DOHH2 (cell line): ENCODE data around the gene GAPVD1.

Source experiments
- H3F3A ChIP-seq: fragments of 200-600 bp; sonication (generic), shearing (Covaris generic); 2 replicates; pipeline ENCODE4 v1.6.0; 2016; ENCODE audit warnings: antibody characterized with exemption, mild to moderate bottlenecking; ENCODE audit not compliant: control insufficient read depth, insufficient read depth
- H3K27ac ChIP-seq: fragments of 200-600 bp; sonication (generic); 2 replicates; pipeline ENCODE4 v1.5.1; 2014; ENCODE audit warnings: low read depth, mild to moderate bottlenecking, low read length, moderate library complexity
- H3K27me3 ChIP-seq: fragments of 200-600 bp; sonication (generic); 2 replicates; pipeline ENCODE4 v1.6.1; 2014; ENCODE audit warnings: mild to moderate bottlenecking, low read length, mixed read lengths; ENCODE audit not compliant: control insufficient read depth
- H3K36me3 ChIP-seq: fragments of 200-600 bp; sonication (generic); 2 replicates; pipeline ENCODE4 v1.6.1; 2014; ENCODE audit warnings: mild to moderate bottlenecking, low read length, moderate library complexity, mixed read lengths; ENCODE audit not compliant: control insufficient read depth
- H3K4me1 ChIP-seq: fragments of 200-600 bp; sonication (generic); 2 replicates; pipeline ENCODE4 v1.6.1; 2014; ENCODE audit warnings: mild to moderate bottlenecking, low read length, mixed read lengths; ENCODE audit not compliant: control insufficient read depth
- H3K4me2 ChIP-seq: fragments of 200-600 bp; sonication (generic); 2 replicates; pipeline ENCODE4 v1.6.0; 2014; ENCODE audit warnings: mild to moderate bottlenecking, low read length, moderate library complexity
- H3K4me3 ChIP-seq: fragments of 200-600 bp; sonication (generic); 2 replicates; pipeline ENCODE4 v1.5.1; 2014; ENCODE audit warnings: mild to moderate bottlenecking, low read length, mixed read lengths
- H3K79me2 ChIP-seq: fragments of 200-600 bp; sonication (generic); 2 replicates; pipeline ENCODE4 v1.6.1; 2014; ENCODE audit warnings: mild to moderate bottlenecking, low read length, mixed read lengths; ENCODE audit not compliant: control insufficient read depth
- H3K9me2 ChIP-seq: fragments of 200-600 bp; sonication (generic); replicated peaks from 2 replicates; pipeline ENCODE4 v1.6.1; 2014; ENCODE audit warnings: mild to moderate bottlenecking, low read length, mixed read lengths; ENCODE audit not compliant: control insufficient read depth
- H3K9me3 ChIP-seq: fragments of 200-600 bp; sonication (generic); 2 replicates; pipeline ENCODE4 v1.6.1; 2014; ENCODE audit warnings: antibody characterized with exemption, low read length, mixed read lengths; ENCODE audit not compliant: control insufficient read depth, insufficient read depth
- H4K20me1 ChIP-seq: fragments of 200-600 bp; sonication (generic); 2 replicates; pipeline ENCODE4 v1.6.0; 2014; ENCODE audit warnings: low read depth, mild to moderate bottlenecking, antibody characterized with exemption, low read length, moderate library complexity; ENCODE audit not compliant: control insufficient read depth, insufficient read depth
- CTCF ChIP-seq: fragments of 200-600 bp; sonication (generic); IDR thresholded peaks from one replicate; pipeline ENCODE4 v1.5.1; 2014; ENCODE audit warnings: antibody characterized with exemption, mild to moderate bottlenecking, low read depth, low read length; ENCODE audit not compliant: poor library complexity, severe bottlenecking
- EZH2phosphoT487 ChIP-seq: fragments of 200-600 bp; sonication (generic); IDR thresholded peaks from 2 replicates; pipeline ENCODE4 v1.6.1; 2017; ENCODE audit warnings: borderline replicate concordance, mild to moderate bottlenecking, antibody characterized with exemption, low read length, moderate library complexity, mixed read lengths

Gene GAPVD1

GRCh38 chr9:125393426-125393825, 131.8 kb downstream of the GAPVD1 start:
- Histone ChIP-seq H3K4me2 (no peak overlapping the region), H3K4me3 (no peak overlapping the region), H3K9me2 (no peaks in the 10 kb centered on the region), H3K79me2 (no peaks in the 10 kb centered on the region), H3K4me1 (no peaks in the 10 kb centered on the region), H3K27me3 (no peaks in the 10 kb centered on the region), H3F3A (no peaks in the 10 kb centered on the region), H3K36me3 (no peaks in the 10 kb centered on the region), H3K27ac (no peak overlapping the region), H4K20me1 (no peaks in the 10 kb centered on the region), H3K9me3 (no peaks in the 10 kb centered on the region)
- TF ChIP-seq EZH2phosphoT487, result no peak
- TF ChIP-seq CTCF, result no peak

- Histone ChIP-seq H3F3A (no peaks in the 10 kb centered on the region), H3K9me2 (no peaks in the 10 kb centered on the region), H3K4me3 (no peak overlapping the region), H3K4me1 (no peaks in the 10 kb centered on the region), H3K4me2 (no peak overlapping the region), H3K27me3 (no peaks in the 10 kb centered on the region), H4K20me1 (no peaks in the 10 kb centered on the region), H3K9me3 (no peaks in the 10 kb centered on the region), H3K36me3 (no peaks in the 10 kb centered on the region), H3K27ac (no peak overlapping the region), H3K79me2 (no peaks in the 10 kb centered on the region)
- TF ChIP-seq CTCF, result no peak
- TF ChIP-seq EZH2phosphoT487, result no peak
Measured at GRCh38 chr9:125396799-125397198, 135.2 kb downstream of the GAPVD1 start.

GRCh38 chr9:125397736-125398135, 136.1 kb downstream of the GAPVD1 start:
- TF ChIP-seq EZH2phosphoT487, result no peak
- no peak for TF ChIP-seq CTCF
- H3K9me3 ChIP-seq, result no peaks in the 10 kb centered on the region
- H3F3A ChIP-seq, result no peaks in the 10 kb centered on the region
- H3K36me3 ChIP-seq, result no peaks in the 10 kb centered on the region
- H4K20me1 ChIP-seq, result no peaks in the 10 kb centered on the region
- no peaks in the 10 kb centered on the region for H3K9me2 ChIP-seq
- no peaks in the 10 kb centered on the region for H3K79me2 ChIP-seq
- no peaks in the 10 kb centered on the region for H3K4me1 ChIP-seq
- H3K4me2 ChIP-seq, result no peak overlapping the region
- no peak overlapping the region for H3K27ac ChIP-seq
- H3K27me3 ChIP-seq, result no peaks in the 10 kb centered on the region
- no peak overlapping the region for H3K4me3 ChIP-seq

- no peaks in the 10 kb centered on the region for H3K36me3 ChIP-seq
- no peak overlapping the region for H3K4me3 ChIP-seq
- H3K4me1 ChIP-seq, result no peaks in the 10 kb centered on the region
- H3K9me3 ChIP-seq, result no peaks in the 10 kb centered on the region
- H3K27me3 ChIP-seq, result no peaks in the 10 kb centered on the region
- H3K4me2 ChIP-seq, result no peak overlapping the region
- H3K9me2 ChIP-seq, result no peaks in the 10 kb centered on the region
- no peak overlapping the region for H3K27ac ChIP-seq
- TF ChIP-seq EZH2phosphoT487, result no peak
- no peak for TF ChIP-seq CTCF
- no peaks in the 10 kb centered on the region for H3K79me2 ChIP-seq
- no peaks in the 10 kb centered on the region for H4K20me1 ChIP-seq
- H3F3A ChIP-seq, result no peaks in the 10 kb centered on the region
Measured at GRCh38 chr9:125398243-125398642, 136.6 kb downstream of the GAPVD1 start.
